ENCODE measurements around the gene RAD51B.

RAD51B gene

DNA sequence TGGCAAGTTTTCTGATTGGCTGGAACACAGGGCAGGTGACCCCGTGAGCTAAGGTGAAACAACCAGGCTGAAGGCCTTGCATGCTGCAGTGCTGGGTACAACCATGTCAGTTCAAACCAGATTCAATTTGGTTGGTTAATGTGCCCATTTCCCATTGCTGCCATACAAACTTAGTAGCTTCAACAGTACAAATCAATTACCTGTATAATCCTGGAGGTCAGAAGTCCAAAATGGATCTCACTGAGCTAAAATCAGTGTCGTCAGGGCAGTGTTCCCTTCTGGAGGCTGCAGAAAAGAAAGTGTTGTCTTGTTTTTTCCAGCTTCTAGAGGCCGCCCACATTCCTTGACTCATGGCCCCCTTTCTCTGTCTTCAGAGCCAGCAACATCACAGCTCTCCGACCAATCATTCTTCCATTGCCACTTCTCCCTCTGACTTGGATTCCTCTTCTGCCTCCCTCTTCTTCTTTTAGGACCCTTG, 751.6 kb downstream of the RAD51B start:
- TF ChIP-seq ZFX (IDR thresholded peaks at IDR 0.05) = no peak
- TF ChIP-seq, protein P1, sequence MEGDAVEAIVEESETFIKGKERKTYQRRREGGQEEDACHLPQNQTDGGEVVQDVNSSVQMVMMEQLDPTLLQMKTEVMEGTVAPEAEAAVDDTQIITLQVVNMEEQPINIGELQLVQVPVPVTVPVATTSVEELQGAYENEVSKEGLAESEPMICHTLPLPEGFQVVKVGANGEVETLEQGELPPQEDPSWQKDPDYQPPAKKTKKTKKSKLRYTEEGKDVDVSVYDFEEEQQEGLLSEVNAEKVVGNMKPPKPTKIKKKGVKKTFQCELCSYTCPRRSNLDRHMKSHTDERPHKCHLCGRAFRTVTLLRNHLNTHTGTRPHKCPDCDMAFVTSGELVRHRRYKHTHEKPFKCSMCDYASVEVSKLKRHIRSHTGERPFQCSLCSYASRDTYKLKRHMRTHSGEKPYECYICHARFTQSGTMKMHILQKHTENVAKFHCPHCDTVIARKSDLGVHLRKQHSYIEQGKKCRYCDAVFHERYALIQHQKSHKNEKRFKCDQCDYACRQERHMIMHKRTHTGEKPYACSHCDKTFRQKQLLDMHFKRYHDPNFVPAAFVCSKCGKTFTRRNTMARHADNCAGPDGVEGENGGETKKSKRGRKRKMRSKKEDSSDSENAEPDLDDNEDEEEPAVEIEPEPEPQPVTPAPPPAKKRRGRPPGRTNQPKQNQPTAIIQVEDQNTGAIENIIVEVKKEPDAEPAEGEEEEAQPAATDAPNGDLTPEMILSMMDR (conservative IDR thresholded peaks at IDR 0.05) = no peak
- H3K27ac ChIP-seq = no peak overlapping the region; the same call in 1 of the 2 replicates

DNA sequence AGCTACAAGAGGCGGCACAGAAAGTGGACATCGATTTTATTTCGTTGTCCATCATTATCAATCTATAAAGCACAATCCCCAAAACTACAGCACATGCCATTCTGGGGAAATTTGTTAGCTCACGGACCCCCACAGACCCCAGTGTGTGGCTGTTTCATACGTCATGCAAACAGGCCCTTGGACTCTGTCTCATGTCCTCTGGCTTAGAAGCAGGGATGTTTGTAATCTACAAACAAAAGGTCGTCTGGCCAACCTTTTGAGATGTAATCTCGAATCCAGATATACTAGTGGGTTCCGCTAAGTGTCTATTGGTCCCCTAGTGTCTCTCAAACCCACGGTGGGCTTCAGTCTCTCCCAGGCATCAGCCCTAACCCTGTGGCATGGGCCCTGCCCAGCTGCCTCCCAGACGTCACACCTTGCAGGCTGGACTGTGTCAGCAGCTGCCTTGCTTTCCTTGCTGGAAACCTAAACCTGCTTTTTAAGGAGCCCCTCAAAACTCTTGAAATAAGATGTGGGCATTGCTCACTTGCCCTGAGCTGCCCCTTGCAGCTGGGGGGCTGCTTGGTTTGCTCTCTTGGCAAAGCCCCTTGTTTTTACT, 752.4 kb downstream of the RAD51B start:
- TF ChIP-seq ZFX (IDR thresholded peaks at IDR 0.05) = no peak
- TF ChIP-seq, protein P1 (conservative IDR thresholded peaks at IDR 0.05) = no peak
- H3K27ac ChIP-seq = no peak overlapping the region

DNA sequence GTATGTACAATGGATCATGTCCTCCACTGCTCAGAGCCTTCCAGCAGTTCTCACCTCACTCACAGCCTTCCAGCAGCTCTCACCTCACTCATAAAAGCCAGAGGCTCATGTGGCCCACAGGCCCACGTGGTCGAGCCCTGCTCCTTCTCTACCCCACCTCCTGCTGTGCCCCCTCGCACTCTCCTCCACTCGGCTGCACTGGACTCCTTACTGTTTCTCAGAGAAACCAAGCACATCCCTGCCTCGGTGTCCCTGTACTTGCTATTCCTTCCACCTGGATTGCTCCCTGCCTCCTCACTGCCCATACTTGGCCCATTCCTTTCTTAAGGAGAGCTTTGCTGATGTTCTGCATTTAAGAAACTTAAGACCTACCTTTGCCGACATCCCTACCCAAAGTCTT, 753.5 kb downstream of the RAD51B start:
- no peak for TF ChIP-seq ZFX (IDR thresholded peaks at IDR 0.05)
- TF ChIP-seq, protein P1 (conservative IDR thresholded peaks at IDR 0.05) = no peak
- H3K27ac ChIP-seq = no peak overlapping the region

DNA sequence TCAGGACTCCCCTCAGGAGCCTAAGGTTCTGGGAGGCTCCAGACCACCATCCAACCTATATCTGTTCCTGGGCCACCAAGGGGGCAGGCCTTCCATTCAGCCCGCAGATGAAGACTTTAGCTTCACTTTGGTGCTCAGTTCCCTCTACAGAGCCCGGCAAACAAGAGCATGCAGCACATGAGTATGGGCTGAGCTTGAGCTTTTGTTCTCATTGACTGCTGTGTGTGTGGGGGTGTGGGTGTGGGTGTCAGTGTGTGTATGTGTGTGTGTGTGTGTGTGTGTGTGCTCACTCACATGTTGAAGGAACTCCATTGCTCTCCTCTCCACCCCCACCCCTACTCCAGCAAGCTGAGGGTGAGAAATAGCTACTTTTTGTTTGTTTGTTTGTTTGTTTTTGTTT, 754.1 kb downstream of the RAD51B start:
- TF ChIP-seq ZFX (IDR thresholded peaks at IDR 0.05) = no peak
- TF ChIP-seq, protein P1 (conservative IDR thresholded peaks at IDR 0.05) = no peak
- H3K27ac ChIP-seq = no peak overlapping the region

DNA sequence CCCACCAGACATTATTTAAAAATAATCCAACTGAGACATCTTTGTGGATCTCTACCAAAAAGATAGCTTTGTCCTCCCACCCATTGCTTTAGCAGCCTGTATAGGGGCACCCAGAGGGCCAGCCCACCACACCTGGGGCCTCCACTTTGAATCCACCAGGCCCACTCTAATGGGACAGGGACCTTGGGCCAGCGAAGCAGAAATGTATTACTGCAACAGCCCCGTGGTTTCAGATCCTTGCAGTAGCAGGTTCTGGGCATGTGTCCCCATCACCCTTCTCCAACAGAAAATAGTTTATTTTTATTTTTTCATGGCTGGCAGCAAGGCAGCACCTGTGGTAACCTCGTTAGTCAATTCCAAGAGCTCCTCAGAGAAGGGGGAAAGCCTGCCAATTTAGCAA, 754.9 kb downstream of the RAD51B start:
- no peak overlapping the region for H3K27ac ChIP-seq
- no peak for TF ChIP-seq ZFX (IDR thresholded peaks at IDR 0.05)
- TF ChIP-seq, protein P1 (conservative IDR thresholded peaks at IDR 0.05) = no peak

DNA sequence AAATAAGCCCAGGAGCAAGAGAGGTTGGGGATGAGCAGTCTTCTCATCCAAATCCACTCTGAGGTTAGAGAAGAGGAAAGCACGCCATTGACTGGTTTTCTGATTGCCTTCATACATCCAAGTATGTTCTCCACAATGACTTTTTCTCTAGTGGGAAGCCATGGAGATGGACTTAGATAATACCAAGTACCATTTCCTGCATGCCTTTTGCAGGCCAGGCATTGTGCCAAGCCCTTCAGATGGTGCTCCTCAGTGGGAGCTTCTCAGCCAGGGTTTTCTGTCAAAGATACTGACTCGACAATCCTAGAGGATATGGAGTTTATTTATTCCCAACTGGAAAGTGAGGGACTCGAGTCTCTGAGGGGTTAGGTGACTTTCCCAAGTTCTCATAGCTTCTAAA, 755.3 kb downstream of the RAD51B start:
- H3K27ac ChIP-seq = no peak overlapping the region
- TF ChIP-seq, protein P1 (conservative IDR thresholded peaks at IDR 0.05) = no peak
- TF ChIP-seq ZFX (IDR thresholded peaks at IDR 0.05) = no peak

DNA sequence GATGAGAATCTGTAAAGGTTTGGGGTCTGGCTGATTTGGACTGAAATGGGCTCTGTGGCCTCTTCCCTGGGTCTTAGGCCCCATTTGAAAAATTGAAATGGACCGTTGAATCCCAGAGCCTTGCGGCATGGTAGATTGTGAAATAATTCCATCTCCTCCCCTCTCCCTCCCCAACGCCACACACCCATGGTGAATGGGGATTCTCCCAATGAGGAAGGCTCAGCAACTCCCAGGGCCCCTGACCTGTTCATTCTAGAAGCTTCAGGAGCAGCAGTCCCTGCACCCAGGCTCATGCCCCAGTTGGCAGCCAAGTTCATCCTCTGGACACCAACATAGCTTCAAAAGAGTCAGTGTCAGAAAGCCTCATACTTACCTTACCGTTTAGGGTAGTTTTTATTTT, 755.8 kb downstream of the RAD51B start:
- H3K27ac ChIP-seq = no peak overlapping the region
- TF ChIP-seq ZFX (IDR thresholded peaks at IDR 0.05) = no peak
- TF ChIP-seq, protein P1 (conservative IDR thresholded peaks at IDR 0.05) = no peak

Data from C4-2B (cell line).